Posterior vena cava (tissue), 2 donors: ENCODE measurements around the gene DLG2. TPM values are rescaled to one million over a fixed set of nuclear protein-coding genes. Genes with fewer than 3 reads are reported as not detected.

Experiments
- DNase-seq: peaks from one replicate; pipeline ENCODE4 v3.0.0-alpha.2; 2020; ENCODE audit warnings: low spot score
- intact Hi-C, 2 donors: fragments of 100-400 bp; cut with DNase I; formaldehyde crosslinking; loops; one replicate each; pipeline versions ENCODE4 v1.14.1 to v1.14.2; 2022 to 2023
- total RNA-seq, 2 donors: library from RNA; stranded (reverse); fragmentation: NEBNext Ultra II Directional; extraction: Animal tissue kit (Norgen Biotek cat#: 25700); gene quantifications; one replicate each; pipeline ENCODE4 v1.2.1, GENCODE V29; 2021
- donor health status: DM: yes; HTN: yes; CAD: no.
- donor health status: DM: yes; HTN: yes; CAD: no.

The DLG2 gene
- total RNA-seq, 2 donors from 2014 or later: 17.2 to 20.5 TPM

- no peak for DNase-seq
- intact Hi-C loops: no loop called here
Measured at GRCh38 chr11:84212468-84213390, 1414.4 kb downstream of the DLG2 start.

DNA sequence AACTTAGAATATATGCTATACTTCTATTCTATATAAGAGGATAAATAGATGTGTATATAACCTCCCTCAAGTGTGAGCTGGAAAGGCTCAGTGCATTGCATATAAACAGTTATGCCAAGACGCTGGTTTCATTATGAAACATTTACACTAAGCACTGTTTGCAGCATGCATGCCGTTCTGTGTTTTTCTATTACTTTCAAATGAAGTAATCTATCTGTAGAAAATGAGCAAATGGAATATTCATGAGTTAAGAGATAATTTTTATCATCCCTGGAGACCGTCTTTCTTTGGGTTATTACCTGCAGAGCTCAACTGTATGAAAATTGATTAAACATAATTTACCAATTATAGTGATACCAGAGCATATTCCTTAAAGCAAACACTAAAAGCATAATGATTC, 1415.2 kb downstream of the DLG2 start:
- no peak for DNase-seq
- intact Hi-C loops: no loop called here

GRCh38 chr11:84194696-84195095, 1432.4 kb downstream of the DLG2 start:
- intact Hi-C loops: no loop called here
- no peak for DNase-seq

DNA sequence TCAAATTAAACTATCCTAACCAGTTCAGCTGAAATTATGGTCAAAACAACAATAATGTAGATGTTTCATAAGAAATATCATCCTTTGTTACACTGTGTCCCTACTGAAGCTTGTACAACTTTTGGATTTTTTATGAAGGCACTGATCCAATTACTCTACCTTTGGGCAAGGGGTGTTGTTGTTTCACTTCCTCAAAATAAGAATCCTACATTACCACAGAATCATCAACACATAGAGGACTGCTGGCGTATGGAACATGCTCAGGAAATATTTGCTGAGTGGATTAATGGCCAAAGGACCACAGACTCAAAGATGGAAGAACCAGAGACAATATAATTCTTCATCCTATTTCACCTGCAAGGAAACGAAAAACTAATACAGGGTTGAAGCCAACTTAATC, 1433.4 kb downstream of the DLG2 start:
- intact Hi-C loops: no loop called here
- DNase-seq: no peak

DNA sequence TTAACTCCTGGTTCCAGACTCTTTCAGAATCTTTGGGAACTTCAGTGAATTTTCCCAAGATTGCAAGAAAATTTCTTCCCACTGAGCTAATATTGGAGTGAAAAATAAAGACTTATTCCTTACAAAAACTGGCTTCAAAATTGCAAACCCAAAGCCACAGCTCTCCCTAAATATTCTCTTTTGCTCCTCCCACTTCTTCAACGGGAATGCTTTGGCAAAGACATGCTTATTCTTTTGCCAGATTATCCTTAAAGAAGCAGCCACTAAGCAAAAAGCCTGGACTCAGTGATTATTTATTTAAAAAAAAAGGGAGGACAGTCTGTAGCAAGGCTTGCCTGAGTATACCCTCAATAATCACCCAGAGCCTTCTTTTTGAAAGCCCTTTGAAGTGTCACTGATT, 1438.6 kb downstream of the DLG2 start:
- intact Hi-C loops: no loop called here
- DNase-seq: no peak

- intact Hi-C loops: no loop called here
- DNase-seq: no peak
Measured at GRCh38 chr11:84173078-84173477, 1454.1 kb downstream of the DLG2 start.

GRCh38 chr11:84165139-84165538, 1462.0 kb downstream of the DLG2 start:
- no peak for DNase-seq
- intact Hi-C loops: no loop called here

DNA sequence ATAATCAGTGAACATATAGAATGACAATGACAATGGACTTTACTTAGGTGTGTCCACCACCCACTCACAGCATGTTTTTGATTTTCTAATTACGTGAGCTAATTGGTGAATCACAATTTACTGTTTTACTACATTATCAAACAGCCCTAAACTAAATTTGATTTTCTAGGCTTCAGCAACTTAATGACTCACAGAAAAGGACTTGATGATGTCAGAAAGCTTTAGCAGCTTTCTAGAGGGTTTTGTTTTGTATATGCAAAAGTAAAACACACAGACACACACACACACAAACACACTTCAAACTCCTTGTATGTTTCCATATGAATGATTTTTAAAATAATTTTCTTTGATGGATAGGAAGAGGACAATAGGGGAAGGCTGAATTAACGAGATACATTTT, 1462.4 kb downstream of the DLG2 start:
- DNase-seq: no peak
- intact Hi-C loops: no loop called here

DNA sequence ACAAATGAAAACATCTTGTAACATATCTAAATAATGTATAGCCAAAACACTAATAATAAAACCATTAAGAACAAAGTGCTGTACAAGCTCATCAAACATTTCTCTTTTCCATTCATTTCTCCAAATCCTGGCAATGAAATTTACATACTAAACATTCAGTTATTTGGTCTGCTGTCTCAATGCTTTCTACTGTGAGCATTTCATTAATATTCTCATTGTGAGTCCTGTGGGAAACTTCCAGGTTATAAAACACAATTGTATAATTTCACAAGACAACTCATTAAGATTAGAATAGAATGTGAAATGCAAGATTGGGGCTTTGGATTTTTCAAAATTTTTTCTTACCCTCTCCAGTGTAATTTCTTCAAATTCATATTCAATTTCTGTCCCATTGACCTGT, 1464.0 kb downstream of the DLG2 start:
- DNase-seq: no peak
- intact Hi-C loops: no loop called here

- DNase-seq: no peak
- intact Hi-C loops: loop anchor here in 1 of 2 donors (5.0 kb wide), 1 partner anchor 715 kb away; no protein-coding TSS in a partner anchor
Measured at GRCh38 chr11:84157639-84158038, 1469.5 kb downstream of the DLG2 start.

DNA sequence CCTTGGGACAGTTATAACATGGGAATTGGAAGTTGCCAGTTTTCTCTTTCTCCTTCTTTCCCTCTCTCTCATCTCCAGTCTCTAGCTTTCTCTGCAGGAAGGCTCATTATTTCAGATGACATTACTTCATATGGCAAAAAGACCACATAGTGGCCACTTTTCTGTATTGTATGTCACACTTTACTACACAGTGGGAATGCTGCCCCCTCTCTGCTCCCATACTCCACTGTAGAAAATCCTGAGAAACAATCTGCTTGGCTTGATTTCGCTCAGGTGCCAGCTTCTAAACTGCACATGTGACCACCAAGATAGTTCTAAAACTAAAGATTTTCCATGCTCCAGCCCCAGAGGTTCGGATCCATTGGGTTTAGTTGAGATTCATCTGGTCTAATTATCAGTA, 1480.3 kb downstream of the DLG2 start:
- no peak for DNase-seq
- intact Hi-C loops: no loop called here

DNA sequence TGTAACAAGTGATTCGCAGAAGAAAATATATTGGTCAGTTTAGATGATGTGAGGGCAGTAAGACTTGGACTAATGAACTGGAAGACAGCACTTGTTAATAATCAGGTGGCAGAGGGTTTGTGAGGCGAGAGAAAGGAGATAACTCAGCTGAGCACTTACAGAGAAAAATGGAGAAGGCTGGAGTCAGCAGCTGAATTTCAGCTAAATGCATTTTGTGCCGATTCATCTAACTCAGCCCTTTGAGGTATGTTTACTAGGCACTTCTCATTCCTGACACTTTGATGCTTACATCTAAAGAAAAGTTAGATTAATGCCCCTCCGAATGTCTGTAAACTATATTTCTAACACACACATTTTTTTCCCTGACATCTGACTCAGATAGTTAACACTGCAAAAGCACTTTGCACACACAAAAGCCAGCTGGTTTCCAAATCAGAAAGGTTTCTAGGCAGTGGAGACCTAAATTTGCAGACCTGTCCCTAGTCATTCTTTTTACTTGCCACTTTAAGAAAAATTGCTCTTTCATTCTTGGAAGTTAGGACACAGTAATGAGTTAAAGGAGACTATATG, 1481.4 kb downstream of the DLG2 start:
- intact Hi-C loops: no loop called here
- no peak for DNase-seq

DNA sequence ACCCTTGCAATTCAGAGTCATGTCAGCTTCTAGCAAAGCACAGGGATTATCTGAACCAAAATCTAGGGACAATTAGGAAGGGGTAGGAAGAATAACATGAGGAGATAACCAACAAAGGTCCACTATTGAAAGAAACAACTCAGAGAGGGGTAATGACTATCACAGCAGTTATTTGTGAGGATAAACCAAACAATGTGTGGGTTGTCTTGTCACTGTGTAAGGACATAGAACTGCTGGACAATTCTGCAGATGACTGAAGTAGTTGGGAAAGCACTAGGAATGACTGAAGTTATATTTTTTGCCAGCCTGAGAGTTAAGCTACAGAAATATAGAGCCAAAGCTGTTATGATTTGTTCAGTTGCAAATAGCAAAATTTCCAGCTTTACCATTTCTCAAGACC, 1482.6 kb downstream of the DLG2 start:
- intact Hi-C loops: no loop called here
- no peak for DNase-seq

GRCh38 chr11:84142411-84142810, 1484.7 kb downstream of the DLG2 start:
- no peak for DNase-seq
- intact Hi-C loops: no loop called here

GRCh38 chr11:84140386-84141169, 1486.6 kb downstream of the DLG2 start:
- intact Hi-C loops: no loop called here
- no peak for DNase-seq

DNA sequence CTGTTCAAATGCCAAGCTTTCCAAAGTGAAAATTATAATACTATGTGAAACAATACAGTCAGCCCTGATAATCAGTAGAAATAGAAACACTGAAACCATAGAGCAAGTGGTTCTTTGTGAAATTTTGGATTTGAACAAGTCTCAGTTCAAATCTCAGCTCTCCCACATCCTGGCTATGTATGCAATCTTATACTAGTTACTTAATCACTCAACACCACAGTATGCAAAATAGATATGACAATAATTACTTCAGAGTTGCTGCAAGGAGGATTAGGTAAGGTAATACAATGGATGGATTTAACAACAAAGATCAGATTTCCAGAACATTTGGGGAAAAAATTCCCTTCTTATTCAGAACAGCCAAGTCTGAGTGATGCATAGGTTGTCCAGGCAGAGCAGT, 1489.2 kb downstream of the DLG2 start:
- no peak for DNase-seq

DNA sequence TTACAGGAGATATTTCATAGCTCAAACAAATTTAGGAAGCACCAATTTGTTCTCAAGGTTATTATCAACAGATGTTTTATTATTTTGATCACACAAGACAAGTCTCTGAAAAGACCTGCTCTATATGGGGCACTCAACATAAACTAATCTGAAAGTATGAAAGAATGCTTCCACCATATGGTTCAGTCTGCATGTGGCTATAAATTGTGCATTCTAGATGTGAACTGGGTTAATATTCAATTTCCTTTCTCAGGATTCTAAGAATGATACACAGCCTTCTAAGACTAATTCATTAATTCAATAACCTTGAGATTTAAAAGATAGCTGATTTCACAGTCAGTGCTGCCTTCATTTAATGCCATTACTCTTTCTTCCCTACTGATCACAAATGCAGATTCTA, 1489.6 kb downstream of the DLG2 start:
- intact Hi-C loops: no loop called here
- DNase-seq: no peak

More for the DNA sequence above, 1489.2 kb downstream of the DLG2 start:
- intact Hi-C loops: no loop called here

GRCh38 chr11:84136926-84137325, 1490.2 kb downstream of the DLG2 start:
- no peak for DNase-seq
- intact Hi-C loops: no loop called here

GRCh38 chr11:84130646-84131427, 1496.3 kb downstream of the DLG2 start:
- intact Hi-C loops: no loop called here
- DNase-seq: no peak
